M059J (cell line): ENCODE measurements around the gene CD8B2. TPM values are rescaled to one million over a fixed set of nuclear protein-coding genes. Genes with fewer than 3 reads are reported as not detected.
"Not testable (repeated sequence)": the region's sequence is repeated elsewhere in the genome, so short reads cannot be mapped to it uniquely, and the experiment has no call there.

Source experiments
- DNase-seq: peaks from one replicate; pipeline ENCODE4 v3.0.0-alpha.2; 2012; ENCODE audit warnings: low read depth
- total RNA-seq: library from RNA; depleted of rRNA; stranded (reverse); fragments of >200 nt; shearing (Covaris generic); gene quantifications from 2 replicates; pipeline ENCODE4 v1.2.3, GENCODE V29; 2014

CD8B2 gene
- total RNA-seq, 1 experiment from 2014 or later: not detected

- not testable (repeated sequence) for DNase-seq
Measured at GRCh38 chr2:106511934-106512333, 24.8 kb downstream of the CD8B2 start.

GRCh38 chr2:106513391-106513790 is 26.2 kb downstream of the CD8B2 start:
- not testable (repeated sequence) for DNase-seq

- DNase-seq: not testable (repeated sequence)
Measured at GRCh38 chr2:106514827-106515226, 27.7 kb downstream of the CD8B2 start.

- no peak for DNase-seq
Measured at GRCh38 chr2:106516436-106516835, 29.3 kb downstream of the CD8B2 start.

GRCh38 chr2:106516864-106517263 is 29.7 kb downstream of the CD8B2 start:
- DNase-seq: no peak

- no peak for DNase-seq
Measured at GRCh38 chr2:106517329-106517728, 30.2 kb downstream of the CD8B2 start.

- no peak for DNase-seq
Measured at GRCh38 chr2:106519767-106520166, 32.6 kb downstream of the CD8B2 start.

GRCh38 chr2:106521016-106521415 is 33.9 kb downstream of the CD8B2 start:
- peak; percentile 19 for DNase-seq

GRCh38 chr2:106523976-106524665 is 37.0 kb downstream of the CD8B2 start:
- no peak for DNase-seq

GRCh38 chr2:106530866-106531265 is 43.7 kb downstream of the CD8B2 start:
- peak; percentile 22 for DNase-seq

- no peak for DNase-seq
Measured at GRCh38 chr2:106531676-106532214, 44.6 kb downstream of the CD8B2 start.

- DNase-seq: no peak
Measured at GRCh38 chr2:106532236-106532635, 45.1 kb downstream of the CD8B2 start.

- DNase-seq: no peak
Measured at GRCh38 chr2:106534471-106534870, 47.3 kb downstream of the CD8B2 start.

- no peak for DNase-seq
Measured at GRCh38 chr2:106536490-106536889, 49.3 kb downstream of the CD8B2 start.

- DNase-seq: no peak
Measured at GRCh38 chr2:106537047-106537446, 49.9 kb downstream of the CD8B2 start.

- DNase-seq: no peak
Measured at GRCh38 chr2:106537791-106538191, 50.6 kb downstream of the CD8B2 start.

- DNase-seq: no peak
Measured at GRCh38 chr2:106540886-106541285, 53.7 kb downstream of the CD8B2 start.

- DNase-seq: no peak
Measured at GRCh38 chr2:106541333-106541732, 54.2 kb downstream of the CD8B2 start.

GRCh38 chr2:106542746-106543359 is 55.7 kb downstream of the CD8B2 start:
- DNase-seq: peak; percentile 35

- no peak for DNase-seq
Measured at GRCh38 chr2:106545007-106545406, 57.8 kb downstream of the CD8B2 start.

- DNase-seq: no peak
Measured at GRCh38 chr2:106546391-106546990, 59.3 kb downstream of the CD8B2 start.

- no peak for DNase-seq
Measured at GRCh38 chr2:106547164-106547903, 60.2 kb downstream of the CD8B2 start.
